COLO829 (cell line): ENCODE measurements around the gene MKKS.
A peak's percentile ranks its signal among the peaks of the same experiment; 100 is the strongest.

ENCODE experiments used
- DNase-seq: peaks from one replicate; pipeline ENCODE4 v3.0.0; 2012; ENCODE audit warnings: low spot score

Gene MKKS

DNA sequence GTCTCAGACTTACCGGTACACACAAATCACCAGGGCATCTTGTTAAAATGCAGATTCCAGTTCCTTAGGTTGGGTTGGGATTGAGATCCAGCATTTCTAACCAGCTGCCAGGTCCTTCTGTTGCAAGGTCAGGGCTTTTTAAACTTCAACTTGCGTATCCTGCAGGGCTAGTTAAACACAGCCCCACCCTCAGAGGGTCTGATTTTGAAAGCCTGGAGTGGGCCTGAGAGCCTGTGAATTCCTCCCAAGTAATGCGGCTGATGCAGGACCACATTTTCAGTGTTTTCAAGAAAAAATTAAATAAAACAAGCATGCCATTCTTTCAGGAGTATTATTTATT lies 65.3 kb downstream of the MKKS start:
- no peak for DNase-seq

DNA sequence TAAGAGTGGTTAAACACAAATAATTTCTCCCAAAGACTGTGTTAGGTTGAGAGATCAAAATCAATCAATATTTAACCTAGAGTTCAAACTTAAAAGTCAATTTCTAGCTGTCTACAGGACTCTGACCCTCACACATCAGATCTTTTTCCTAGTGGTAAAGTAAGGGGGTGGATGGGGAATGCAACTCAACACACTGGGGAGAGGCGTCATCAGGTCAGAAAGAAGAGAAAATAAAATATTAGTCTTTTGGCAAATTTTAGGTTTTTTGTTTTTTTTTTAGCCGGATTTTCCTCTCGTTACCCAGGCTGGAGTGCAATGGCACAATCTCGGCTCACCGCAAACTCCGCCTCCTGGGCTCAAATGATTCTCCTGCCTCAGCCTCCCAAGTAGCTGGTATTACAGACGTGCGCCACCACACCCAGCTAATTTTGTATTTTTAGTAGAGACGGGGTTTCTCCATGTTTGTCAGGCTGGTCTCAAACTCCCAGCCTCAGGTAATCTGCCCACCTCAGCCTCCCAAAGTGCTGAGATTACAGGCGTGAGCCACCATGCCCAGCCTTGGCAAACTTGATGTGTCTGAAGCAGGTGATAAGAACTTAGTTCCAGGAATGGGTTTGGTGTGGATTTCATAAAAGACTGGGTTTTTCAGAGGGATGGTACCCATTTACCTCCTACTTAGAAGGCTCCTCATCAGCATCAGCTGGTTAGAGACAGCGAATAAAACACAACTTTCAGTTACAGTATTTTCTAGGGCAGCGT lies 65.9 kb downstream of the MKKS start:
- no peak for DNase-seq

DNA sequence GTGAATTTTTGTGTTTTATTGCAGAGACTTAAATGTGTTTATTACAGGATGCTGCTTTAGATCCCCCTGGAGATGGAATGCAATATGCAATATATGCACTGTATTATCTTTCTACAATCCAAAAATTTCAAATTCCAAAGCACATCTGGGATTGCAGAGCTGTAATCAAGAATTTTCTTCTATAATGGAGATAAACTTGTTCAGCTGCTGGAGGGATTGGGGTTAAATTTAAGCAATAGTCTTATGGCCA lies 66.4 kb downstream of the MKKS start:
- DNase-seq: no peak

DNA sequence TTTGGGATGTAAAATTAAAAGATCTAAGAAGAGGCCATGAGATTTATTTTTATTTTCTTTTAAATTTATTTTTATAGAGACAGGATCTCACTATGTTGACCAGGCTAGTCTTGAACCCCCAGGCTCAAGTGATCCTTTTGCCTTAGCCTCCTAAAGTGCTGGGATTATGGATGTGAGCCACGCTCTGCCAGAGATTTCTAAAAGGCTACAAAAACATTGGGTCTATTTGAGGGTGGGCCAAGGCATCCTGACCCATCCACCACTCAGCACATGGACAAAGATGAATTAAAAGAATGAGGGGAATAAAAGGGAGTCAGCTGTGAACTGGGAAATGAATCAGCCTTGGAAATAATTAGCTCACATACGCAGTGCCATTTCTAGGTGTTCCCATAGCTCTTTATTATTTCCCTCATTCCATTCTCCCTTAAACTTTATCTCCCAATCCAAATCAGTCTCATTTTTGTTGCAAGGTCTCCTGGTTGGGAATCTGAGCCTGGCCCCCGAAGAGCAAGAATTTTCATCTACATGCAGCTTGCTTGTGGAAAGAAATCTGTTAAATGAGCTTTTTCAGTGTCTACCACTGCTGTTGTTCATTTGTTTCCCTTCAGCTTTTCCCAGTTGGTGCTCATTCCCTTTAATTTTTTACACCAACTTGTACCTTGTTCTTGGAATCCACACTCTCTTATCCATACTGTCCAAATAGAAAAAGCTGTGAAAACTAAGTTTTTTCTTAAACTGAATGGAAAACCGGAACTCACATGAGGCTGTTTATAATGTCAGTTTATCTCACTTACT lies 66.9 kb downstream of the MKKS start:
- DNase-seq: no peak

DNA sequence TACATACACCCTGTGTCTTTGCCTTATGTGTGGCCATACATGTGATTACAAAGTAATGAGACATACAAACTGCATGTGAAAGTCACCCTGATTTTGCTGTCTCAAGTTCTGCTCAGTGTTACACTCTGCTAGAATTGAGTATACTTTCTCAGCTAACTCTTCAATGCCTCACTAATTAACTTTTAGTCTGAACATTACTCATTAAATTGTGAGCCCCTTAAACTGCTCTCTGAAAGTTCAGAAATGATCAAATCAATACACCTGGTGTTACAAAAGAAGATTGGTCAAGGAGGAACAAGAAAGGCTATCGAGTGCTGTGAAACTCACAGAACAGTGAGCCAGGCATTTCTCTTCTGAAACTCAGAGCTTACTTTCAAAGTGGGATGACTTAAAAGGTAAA lies 71.3 kb downstream of the MKKS start:
- no peak for DNase-seq

DNA sequence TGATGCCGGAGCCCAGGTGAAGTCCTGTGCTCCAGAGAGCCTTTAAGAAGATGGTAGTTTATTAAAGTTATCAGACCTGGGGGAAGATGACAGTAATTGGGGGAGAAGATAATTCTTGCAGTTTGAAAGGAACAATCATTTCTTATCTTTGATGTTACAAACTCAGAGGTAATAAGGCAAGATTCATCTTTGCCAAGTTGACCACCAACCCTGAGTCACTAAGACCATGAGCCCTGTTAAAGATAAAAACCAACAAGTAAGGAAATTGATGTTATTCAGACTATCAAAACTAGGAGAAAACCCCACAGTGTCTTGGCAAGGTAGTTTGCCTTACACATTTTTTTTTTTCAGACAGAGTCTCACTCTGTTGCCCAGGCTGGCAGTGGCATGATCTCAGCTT lies 73.1 kb downstream of the MKKS start:
- no peak for DNase-seq

DNA sequence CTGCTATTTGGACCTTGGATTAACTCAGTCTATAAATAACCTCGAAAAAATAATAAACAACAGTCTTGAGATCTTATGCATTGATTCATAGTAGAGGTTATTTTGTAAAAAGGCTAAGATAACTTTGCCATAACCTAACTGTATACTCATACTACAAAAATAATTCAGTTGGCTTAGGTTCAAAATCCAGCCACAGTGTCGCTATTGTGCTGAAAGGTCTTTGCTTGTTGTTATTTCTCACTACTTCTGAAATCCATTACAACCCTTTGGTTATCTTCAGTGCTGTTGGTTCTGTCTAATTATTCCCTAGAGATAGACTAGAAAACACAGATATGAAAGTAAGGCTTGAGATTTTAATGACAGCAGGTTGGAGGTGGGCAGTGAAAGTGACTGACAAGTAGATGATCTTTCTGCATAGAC lies 74.4 kb downstream of the MKKS start:
- peak; percentile 78 for DNase-seq

DNA sequence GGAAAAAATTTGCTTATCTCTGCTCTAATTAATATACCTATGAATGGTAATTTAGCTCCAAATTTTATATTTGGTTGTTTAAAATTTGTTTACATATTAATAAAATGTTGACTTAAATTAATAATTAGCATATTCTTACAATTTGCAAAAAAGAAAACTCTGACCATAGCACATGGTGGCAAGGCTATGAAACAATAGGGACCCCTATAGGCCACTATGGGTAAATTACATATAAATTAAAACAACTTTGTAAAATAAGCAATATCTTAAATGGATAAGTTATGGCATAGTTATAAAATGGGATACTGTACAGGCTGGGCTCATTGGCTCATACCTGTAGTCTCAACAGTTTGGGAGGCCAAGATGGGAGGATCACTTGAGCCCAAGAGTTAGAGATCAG lies 76.0 kb downstream of the MKKS start:
- DNase-seq: peak; percentile 50

DNA sequence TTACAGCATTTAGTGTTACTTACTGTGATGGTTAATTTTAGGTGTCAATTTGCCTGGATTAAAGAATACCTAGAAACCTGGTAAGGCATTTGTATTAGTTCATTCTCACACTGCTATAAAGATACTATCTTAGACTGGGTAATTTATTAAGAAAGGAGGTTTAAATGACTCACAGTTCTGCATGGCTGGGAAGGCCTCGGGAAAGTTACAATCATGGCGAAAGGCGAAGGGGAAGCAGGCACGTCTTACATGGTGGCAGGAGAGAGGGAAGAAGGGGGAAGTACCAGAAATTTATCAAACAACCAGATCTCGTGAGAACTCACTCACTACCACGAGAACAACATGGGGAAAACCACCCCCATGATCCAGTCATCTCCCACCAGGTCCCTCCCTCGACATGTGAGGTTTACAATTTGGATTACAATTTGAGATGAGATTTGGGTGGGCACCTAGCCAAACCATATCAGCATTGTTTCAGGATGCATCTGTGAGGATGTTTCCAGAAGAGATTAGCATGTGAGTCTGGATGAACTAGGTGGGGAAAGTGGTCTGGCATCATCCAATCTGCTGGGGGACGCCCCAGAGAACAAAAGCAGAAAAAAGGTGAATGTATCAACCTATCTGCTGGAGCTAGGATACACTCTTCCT lies 76.8 kb downstream of the MKKS start:
- no peak for DNase-seq

DNA sequence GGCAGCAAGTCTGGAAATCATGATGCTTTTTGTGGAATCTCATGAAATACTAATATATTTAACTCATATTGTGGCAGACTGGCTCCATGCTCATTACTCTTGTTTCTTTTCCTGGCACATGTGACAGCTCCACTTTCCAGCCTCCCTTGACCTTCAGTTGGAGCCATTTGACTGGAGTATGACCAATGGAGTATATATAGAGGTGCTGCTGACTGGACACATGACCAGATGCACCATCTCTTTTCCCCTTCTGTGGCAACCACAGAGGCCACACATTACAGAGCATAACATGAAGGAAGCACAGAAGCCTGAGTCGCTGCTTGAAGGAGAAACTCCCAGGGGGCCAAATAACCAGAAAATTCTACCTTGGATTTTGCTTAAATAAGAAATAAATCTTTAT lies 77.4 kb downstream of the MKKS start:
- DNase-seq: no peak

DNA sequence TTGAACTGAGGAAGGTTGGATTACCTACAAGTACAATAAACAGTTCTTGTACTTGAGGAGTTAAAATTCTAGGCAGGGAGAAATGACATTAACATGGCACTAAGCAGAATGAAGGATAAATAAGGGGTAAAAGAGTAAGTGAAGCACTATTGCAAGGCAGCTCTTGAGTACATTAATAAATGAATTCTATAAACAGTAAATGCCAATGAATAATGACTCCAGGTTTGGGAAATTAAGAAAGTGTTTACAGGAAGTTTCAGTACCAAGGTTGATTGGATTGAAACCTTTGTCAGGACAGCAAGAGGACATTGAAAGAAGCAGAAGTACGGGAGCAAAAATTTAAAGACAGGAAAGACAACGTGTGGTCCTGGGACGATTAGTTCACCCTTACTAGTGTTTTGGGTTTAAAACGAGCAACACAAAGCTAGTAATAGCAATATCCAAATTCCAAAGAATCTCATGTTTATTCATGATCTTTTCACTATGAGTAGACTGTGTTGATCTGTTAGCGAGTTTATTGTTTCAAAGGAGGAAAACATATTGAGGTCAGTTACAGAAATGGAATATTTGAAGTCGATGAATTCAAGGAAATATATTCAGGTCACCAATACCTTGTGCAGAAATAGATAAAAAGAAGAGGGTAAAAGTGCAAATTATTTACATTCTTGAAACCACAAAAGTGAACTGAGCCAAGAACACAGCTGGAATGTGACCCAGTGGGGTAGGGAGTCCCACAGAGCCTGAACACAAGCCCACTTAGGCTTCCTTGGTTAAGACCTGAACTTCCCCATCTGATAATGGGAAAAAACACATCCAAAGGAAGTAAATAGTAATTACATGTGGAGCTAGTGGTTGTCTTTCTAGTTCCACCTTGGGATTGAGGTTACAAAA lies 80.8 kb downstream of the MKKS start:
- DNase-seq: no peak
